B cell (primary cell): ENCODE data around the gene PGS1. TPM values are rescaled to one million over a fixed set of nuclear protein-coding genes. Genes with fewer than 3 reads are reported as not detected.
A peak's percentile ranks its signal among the peaks of the same experiment; 100 is the strongest.

Source experiments
- ATAC-seq: fragments of 200-7000 bp; cut with Tn5 transposase; one replicate; pipeline ENCODE4 v1.10.0; 2021; ENCODE audit warnings: low read depth, mild to moderate bottlenecking, moderate number of reproducible peaks, moderate library complexity
- CTCF ChIA-PET: fragments of 350-600 bp; sonication (Branson Sonifier 250); formaldehyde crosslinking; loops from one replicate; lab custom pipeline; 2021; ENCODE audit warnings: antibody characterized with exemption, inconsistent platforms; lab: Charles Lee
- POLR2A ChIA-PET: fragments of 350-600 bp; sonication (Branson Sonifier 250); formaldehyde crosslinking; loops from one replicate; lab custom pipeline; 2021; ENCODE audit warnings: antibody characterized with exemption; lab: Charles Lee
- DNase-seq: peaks from one replicate; pipeline ENCODE4 v3.0.0; 2013
- H2AFZ ChIP-seq: 2 replicates; pipeline ENCODE4 v1.6.1; 2012; ENCODE audit warnings: mild to moderate bottlenecking, low read depth, low read length; ENCODE audit not compliant: insufficient read depth, poor library complexity, severe bottlenecking
- H3K27ac ChIP-seq, 2 donors: 1 replicate in 1 of 2; 2 replicates in 1 of 2; pipeline ENCODE4 v1.5.1; 2012 to 2013; ENCODE audit warnings: low read length in 2 of 2, mild to moderate bottlenecking in 2 of 2, moderate library complexity in 1 of 2
- H3K27me3 ChIP-seq, 4 experiments: fragments of 200-600 bp in 1 of 4; sonication (generic) in 1 of 4; replicated peaks in 1 of 4; 1 replicate in 2 of 4; 2 replicates in 2 of 4; pipeline versions ENCODE4 v1.6.1 to v1.7.0; 2013 to 2016; ENCODE audit warnings: low read length in 3 of 4, mild to moderate bottlenecking in 2 of 4, mixed read lengths in 1 of 4, moderate library complexity in 1 of 4; ENCODE audit not compliant: insufficient read depth in 4 of 4, control insufficient read depth in 3 of 4; ENCODE audit errors: control extremely low read depth in 1 of 4
- H3K36me3 ChIP-seq, 2 experiments: replicated peaks in 1 of 2; 1 replicate in 1 of 2; 2 replicates in 1 of 2; pipeline versions ENCODE4 v1.6.1 to v1.7.1; 2013; ENCODE audit warnings: low read length in 1 of 2; ENCODE audit not compliant: insufficient read depth in 2 of 2, control insufficient read depth in 1 of 2; ENCODE audit errors: control extremely low read depth in 1 of 2, extremely low read depth in 1 of 2
- H3K4me1 ChIP-seq, 2 donors: fragments of 200-600 bp in 1 of 2; sonication (generic) in 1 of 2; 1 replicate in 1 of 2; 2 replicates in 1 of 2; pipeline versions ENCODE4 v1.5.1 to v1.6.1; 2013 to 2017; ENCODE audit warnings: low read length in 2 of 2; ENCODE audit not compliant: control insufficient read depth in 2 of 2, insufficient read depth in 2 of 2
- H3K4me2 ChIP-seq: replicated peaks from 2 replicates; pipeline ENCODE3; 2012; ENCODE audit warnings: mild to moderate bottlenecking, low read depth, low read length; ENCODE audit not compliant: poor library complexity, severe bottlenecking
- H3K4me3 ChIP-seq, 5 experiments: fragments of 200-600 bp in 1 of 5; sonication (generic) in 1 of 5; 1 replicate in 3 of 5; 2 replicates in 2 of 5; pipeline versions ENCODE4 v1.5.1 to v1.7.0; 2011 to 2016; ENCODE audit warnings: low read length in 4 of 5, mild to moderate bottlenecking in 4 of 5, low read depth in 2 of 5, control low read depth in 1 of 5, moderate library complexity in 1 of 5; ENCODE audit not compliant: insufficient read depth in 1 of 5; ENCODE audit errors: control extremely low read depth in 1 of 5, extremely low read depth in 1 of 5
- H3K79me2 ChIP-seq: fragments of 200-600 bp; sonication (generic); one replicate; pipeline ENCODE4 v1.6.0; 2016; ENCODE audit warnings: low read length; ENCODE audit not compliant: control insufficient read depth, insufficient read depth
- H3K9ac ChIP-seq: fragments of 200-600 bp; sonication (generic); 2 replicates; pipeline ENCODE4 v1.6.1; 2017; ENCODE audit warnings: mild to moderate bottlenecking, low read length, moderate library complexity
- H3K9me3 ChIP-seq, 3 donors: one replicate each; pipeline versions ENCODE4 v1.6.1 to v1.7.1; 2013; ENCODE audit warnings: low read length in 2 of 3; ENCODE audit not compliant: control insufficient read depth in 2 of 3, insufficient read depth in 1 of 3; ENCODE audit errors: control extremely low read depth in 1 of 3
- H4K20me1 ChIP-seq: 2 replicates; pipeline ENCODE4 v1.6.0; 2012; ENCODE audit warnings: mild to moderate bottlenecking, low read length; ENCODE audit not compliant: insufficient read depth, control insufficient read depth, poor library complexity, severe bottlenecking
- H3K27ac Mint-ChIP-seq: one replicate; pipeline ENCODE4 v1.8.0; 2021; ENCODE audit warnings: mixed read lengths
- H3K27me3 Mint-ChIP-seq: one replicate; pipeline ENCODE4 v1.8.0; 2021; ENCODE audit warnings: mixed read lengths
- H3K4me1 Mint-ChIP-seq: one replicate; pipeline ENCODE4 v1.8.0; 2021; ENCODE audit warnings: mixed read lengths
- H3K4me3 Mint-ChIP-seq: one replicate; pipeline ENCODE4 v1.8.0; 2021; ENCODE audit warnings: mixed read lengths
- H3K9me3 Mint-ChIP-seq: one replicate; pipeline ENCODE4 v1.8.0; 2022; ENCODE audit warnings: mixed read lengths; ENCODE audit not compliant: insufficient read depth
- EZH2 ChIP-seq: IDR thresholded peaks from 2 replicates; pipeline ENCODE4 v1.6.1; 2012; ENCODE audit warnings: borderline replicate concordance, low read depth, mild to moderate bottlenecking, moderate library complexity, low read length; ENCODE audit not compliant: insufficient read depth, poor library complexity, severe bottlenecking
- WGBS: methylation state at CpG from one replicate; pipeline ENCODE4 v1.1.5; 2013; ENCODE audit warnings: missing lambda C conversion rate; ENCODE audit not compliant: insufficient coverage; 5-methylcytosine and 5-hydroxymethylcytosine counted together
- intact Hi-C: fragments of 100-400 bp; cut with micrococcal nuclease; formaldehyde crosslinking; loops from one replicate; pipeline ENCODE4 v1.10.0; 2022
- polyA plus RNA-seq: library from polyadenylated mRNA; depleted of rRNA; stranded (reverse); fragments of >200 nt; gene quantifications from 2 replicates; pipeline ENCODE4 v1.2.3, GENCODE V29; 2012
- total RNA-seq, 2 donors: library from RNA; stranded (reverse); fragments of 120-200 nt in 1 of 2; gene quantifications; 1 replicate in 1 of 2; 2 replicates in 1 of 2; pipeline versions ENCODE4 v1.2.3 to v1.2.4, GENCODE V29; 2013 to 2022
- TF ChIP-seq, protein P1 (sequence below): fragments of 200-600 bp; IDR thresholded peaks from one replicate; pipeline ENCODE4 v1.8.0; 2022; ENCODE audit warnings: antibody characterized with exemption, mild to moderate bottlenecking

PGS1 gene
- total and polyA plus RNA-seq, 2 donors (not counting 1 experiment from before 2014, with no cell fraction given), result 85.1 to 88.3 TPM

DNA sequence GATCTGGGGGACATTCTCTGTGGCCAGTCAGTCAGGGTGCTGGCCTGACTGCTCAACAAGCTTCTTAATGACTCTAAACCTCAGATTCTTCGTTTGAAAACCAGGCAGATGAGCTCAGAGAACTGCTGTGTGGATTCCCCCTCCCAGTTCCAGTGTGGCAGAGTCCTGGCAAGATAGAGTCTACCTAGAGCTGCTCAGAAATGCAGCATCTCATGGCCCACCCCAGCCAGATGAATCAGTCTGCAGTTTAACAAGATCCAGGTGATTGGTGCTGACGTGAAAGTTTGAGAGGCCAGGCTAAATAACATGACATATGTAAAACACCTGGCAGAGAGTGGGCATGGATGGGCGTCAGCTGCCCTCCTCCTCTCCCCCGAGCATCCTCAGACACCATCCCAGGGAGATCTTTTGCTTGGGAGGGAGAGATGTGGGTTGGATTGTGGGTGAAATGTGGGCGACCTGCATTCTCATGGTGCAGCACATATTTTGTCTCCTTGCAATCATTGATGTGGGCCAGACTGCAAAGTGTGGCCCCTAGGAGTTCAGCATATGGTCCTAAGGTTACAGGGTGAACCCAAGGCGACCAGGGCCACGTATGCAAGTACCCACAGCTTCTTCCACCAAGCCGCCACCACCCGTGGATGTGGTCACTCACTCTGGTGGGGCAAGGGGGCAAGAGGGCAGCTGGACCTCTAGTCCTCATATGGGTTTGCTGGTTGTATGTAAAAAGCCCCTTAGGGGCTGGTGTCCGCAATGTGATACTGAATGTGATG lies 38.1 kb upstream of the PGS1 start:
- no peak overlapping the region for H3K9ac ChIP-seq
- H3K4me3 ChIP-seq, result no peak overlapping the region
- TF ChIP-seq EZH2, result no peak
- TF ChIP-seq, protein P1, sequence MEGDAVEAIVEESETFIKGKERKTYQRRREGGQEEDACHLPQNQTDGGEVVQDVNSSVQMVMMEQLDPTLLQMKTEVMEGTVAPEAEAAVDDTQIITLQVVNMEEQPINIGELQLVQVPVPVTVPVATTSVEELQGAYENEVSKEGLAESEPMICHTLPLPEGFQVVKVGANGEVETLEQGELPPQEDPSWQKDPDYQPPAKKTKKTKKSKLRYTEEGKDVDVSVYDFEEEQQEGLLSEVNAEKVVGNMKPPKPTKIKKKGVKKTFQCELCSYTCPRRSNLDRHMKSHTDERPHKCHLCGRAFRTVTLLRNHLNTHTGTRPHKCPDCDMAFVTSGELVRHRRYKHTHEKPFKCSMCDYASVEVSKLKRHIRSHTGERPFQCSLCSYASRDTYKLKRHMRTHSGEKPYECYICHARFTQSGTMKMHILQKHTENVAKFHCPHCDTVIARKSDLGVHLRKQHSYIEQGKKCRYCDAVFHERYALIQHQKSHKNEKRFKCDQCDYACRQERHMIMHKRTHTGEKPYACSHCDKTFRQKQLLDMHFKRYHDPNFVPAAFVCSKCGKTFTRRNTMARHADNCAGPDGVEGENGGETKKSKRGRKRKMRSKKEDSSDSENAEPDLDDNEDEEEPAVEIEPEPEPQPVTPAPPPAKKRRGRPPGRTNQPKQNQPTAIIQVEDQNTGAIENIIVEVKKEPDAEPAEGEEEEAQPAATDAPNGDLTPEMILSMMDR, result no peak
- DNase-seq (peak; percentile 28), ATAC-seq (no peak)
- WGBS, result 93% methylated on average over 7 of the region's 10 CpGs
- H3K4me1 Mint-ChIP-seq, result peaks cover 71% of the 10 kb centered on the region
- no peak overlapping the region for H2AFZ ChIP-seq
- ChIA-PET POLR2A (interaction anchor here (0.6 to 0.9 kb wide), 2 partner anchors 14 to 29 kb away, joined by 5 to 6 read pairs; no protein-coding TSS in a partner anchor), CTCF (interaction anchor here (0.7 to 14.5 kb wide), 4 partner anchors 20 to 112 kb away, joined by 3 to 171 read pairs (median 4); partner anchors contain the start of gene SOCS3)
- peaks cover 0 to 4% (median 0%) of the 10 kb centered on the region in 3 donors for H3K9me3 ChIP-seq
- H4K20me1 ChIP-seq, result no peaks in the 10 kb centered on the region
- no peaks in the 10 kb centered on the region for H3K79me2 ChIP-seq
- H3K4me3 Mint-ChIP-seq, result peak overlapping the region; percentile 85
- peak overlapping the region; percentile 87 for H3K27ac Mint-ChIP-seq
- H3K36me3 ChIP-seq, result no peaks in the 10 kb centered on the region
- no peaks in the 10 kb centered on the region for H3K9me3 Mint-ChIP-seq
- H3K27me3 ChIP-seq, result no peaks in the 10 kb centered on the region
- no peaks in the 10 kb centered on the region for H3K27me3 Mint-ChIP-seq
- H3K4me2 ChIP-seq, result peak overlapping the region; percentile 22
- H3K27ac ChIP-seq, result no peak overlapping the region
- intact Hi-C loops, result no loop called here
- peaks cover 76 to 83% of the 10 kb centered on the region in 2 donors for H3K4me1 ChIP-seq
